Chondrocyte (in vitro differentiated cells): Measurements from ENCODE around the gene SGMS1. TPM values are rescaled to one million over a fixed set of nuclear protein-coding genes. Genes with fewer than 3 reads are reported as not detected.
"Not testable (repeated sequence)": the region's sequence is repeated elsewhere in the genome, so short reads cannot be mapped to it uniquely, and the experiment has no call there.

ENCODE experiments used
- DNase-seq: peaks from one replicate; pipeline ENCODE4 v3.0.0; 2021; ENCODE audit warnings: mixed read lengths, low spot score
- H3K27ac Mint-ChIP-seq: one replicate; pipeline ENCODE4 v1.8.0; 2021; ENCODE audit warnings: mild to moderate bottlenecking, moderate library complexity, mixed read lengths; ENCODE audit not compliant: unreplicated experiment
- H3K27me3 Mint-ChIP-seq: 2 replicates; pipeline ENCODE4 v1.8.0; 2021; ENCODE audit warnings: low read depth, mixed read lengths
- H3K36me3 Mint-ChIP-seq: 2 replicates; pipeline ENCODE4 v1.8.0; 2021; ENCODE audit warnings: low read depth, mixed read lengths
- H3K4me1 Mint-ChIP-seq: 2 replicates; pipeline ENCODE4 v1.8.0; 2021; ENCODE audit warnings: low read depth, mild to moderate bottlenecking, mixed read lengths
- H3K4me3 Mint-ChIP-seq: one replicate; pipeline ENCODE4 v1.8.0; 2021; ENCODE audit warnings: mild to moderate bottlenecking, moderate library complexity, mixed read lengths; ENCODE audit not compliant: unreplicated experiment
- H3K9me3 Mint-ChIP-seq: 2 replicates; pipeline ENCODE4 v1.8.0; 2021; ENCODE audit warnings: low read depth, mixed read lengths
- CTCF ChIP-seq: fragments of 200-600 bp; sonication (generic); IDR thresholded peaks from 2 replicates; pipeline ENCODE4 v1.5.0; 2021; ENCODE audit warnings: antibody characterized with exemption, mild to moderate bottlenecking, moderate library complexity
- total RNA-seq: library from RNA; stranded (reverse); gene quantifications from 3 replicates; pipeline ENCODE4 v1.2.1, GENCODE V29; 2021

The SGMS1 gene
- total RNA-seq, 1 donor from 2014 or later = 27.1 TPM

- H3K27me3 Mint-ChIP-seq = no peaks in the 10 kb centered on the region
- H3K4me3 Mint-ChIP-seq = no peak overlapping the region
- peaks cover 8% of the 10 kb centered on the region for H3K4me1 Mint-ChIP-seq
- no peak overlapping the region for H3K27ac Mint-ChIP-seq
- H3K9me3 Mint-ChIP-seq = no peaks in the 10 kb centered on the region
- TF ChIP-seq CTCF = no peak
- H3K36me3 Mint-ChIP-seq = no peaks in the 10 kb centered on the region
- no peak for DNase-seq
These were observed 197.3 kb downstream of the SGMS1 start for GRCh38 chr10:50426485-50426884.

GRCh38 chr10:50425215-50425614 is 198.5 kb downstream of the SGMS1 start:
- DNase-seq, H3K9me3 Mint-ChIP-seq: not testable (repeated sequence)

GRCh38 chr10:50423448-50423847 is 200.3 kb downstream of the SGMS1 start:
- no peaks in the 10 kb centered on the region for H3K9me3 Mint-ChIP-seq
- no peak for TF ChIP-seq CTCF

More at GRCh38 chr10:50425215-50425614, 198.5 kb downstream of the SGMS1 start:
- not testable (repeated sequence) for H3K27ac Mint-ChIP-seq, H3K27me3 Mint-ChIP-seq, H3K36me3 Mint-ChIP-seq, H3K4me1 Mint-ChIP-seq, H3K4me3 Mint-ChIP-seq

GRCh38 chr10:50422259-50422658 is 201.5 kb downstream of the SGMS1 start:
- TF ChIP-seq CTCF = no peak
- Mint-ChIP-seq H3K27ac (no peak overlapping the region), H3K4me3 (no peak overlapping the region), H3K27me3 (no peaks in the 10 kb centered on the region), H3K4me1 (peaks cover 10% of the 10 kb centered on the region), H3K36me3 (no peaks in the 10 kb centered on the region), H3K9me3 (no peaks in the 10 kb centered on the region)
- DNase-seq = no peak

More at GRCh38 chr10:50423448-50423847, 200.3 kb downstream of the SGMS1 start:
- DNase-seq = no peak
- H3K36me3 Mint-ChIP-seq = no peaks in the 10 kb centered on the region
- H3K4me1 Mint-ChIP-seq = peaks cover 3% of the 10 kb centered on the region
- no peak overlapping the region for H3K4me3 Mint-ChIP-seq
- H3K27ac Mint-ChIP-seq = no peak overlapping the region
- H3K27me3 Mint-ChIP-seq = no peaks in the 10 kb centered on the region

- H3K27me3 Mint-ChIP-seq = no peaks in the 10 kb centered on the region
- DNase-seq = no peak
- H3K4me1 Mint-ChIP-seq = peaks cover 19% of the 10 kb centered on the region
- no peaks in the 10 kb centered on the region for H3K36me3 Mint-ChIP-seq
- H3K9me3 Mint-ChIP-seq = no peaks in the 10 kb centered on the region
- no peak overlapping the region for H3K27ac Mint-ChIP-seq
- TF ChIP-seq CTCF = peak; percentile 78
- no peak overlapping the region for H3K4me3 Mint-ChIP-seq
These were observed 202.6 kb downstream of the SGMS1 start for GRCh38 chr10:50421026-50421719.

GRCh38 chr10:50420196-50420595 is 203.6 kb downstream of the SGMS1 start:
- no peak for TF ChIP-seq CTCF
- H3K36me3 Mint-ChIP-seq = no peaks in the 10 kb centered on the region
- H3K27me3 Mint-ChIP-seq = no peaks in the 10 kb centered on the region
- H3K9me3 Mint-ChIP-seq = no peaks in the 10 kb centered on the region
- DNase-seq = no peak
- no peak overlapping the region for H3K4me3 Mint-ChIP-seq
- peaks cover 27% of the 10 kb centered on the region for H3K4me1 Mint-ChIP-seq
- H3K27ac Mint-ChIP-seq = no peak overlapping the region
